Right renal pelvis (tissue), 4 donors: ENCODE results near the gene MARS1. TPM values are rescaled to one million over a fixed set of nuclear protein-coding genes. Genes with fewer than 3 reads are reported as not detected.
"Not testable (repeated sequence)": the region's sequence is repeated elsewhere in the genome, so short reads cannot be mapped to it uniquely, and the experiment has no call there.

Source experiments
- DNase-seq, 4 donors: peaks; one replicate each; pipeline ENCODE4 v3.0.0-alpha.2; 2013; ENCODE audit warnings: low read depth in 4 of 4, low spot score in 3 of 4, missing footprints in 1 of 4
- polyA plus RNA-seq, 4 donors: library from polyadenylated mRNA; unstranded; fragments of 120-200 nt; gene quantifications; one replicate each; pipeline ENCODE4 v1.2.1, GENCODE V29; 2013; ENCODE audit not compliant: insufficient read length in 4 of 4

The MARS1 gene
- polyA plus RNA-seq, 4 donors: 107 to 120 (median 111) TPM

DNA sequence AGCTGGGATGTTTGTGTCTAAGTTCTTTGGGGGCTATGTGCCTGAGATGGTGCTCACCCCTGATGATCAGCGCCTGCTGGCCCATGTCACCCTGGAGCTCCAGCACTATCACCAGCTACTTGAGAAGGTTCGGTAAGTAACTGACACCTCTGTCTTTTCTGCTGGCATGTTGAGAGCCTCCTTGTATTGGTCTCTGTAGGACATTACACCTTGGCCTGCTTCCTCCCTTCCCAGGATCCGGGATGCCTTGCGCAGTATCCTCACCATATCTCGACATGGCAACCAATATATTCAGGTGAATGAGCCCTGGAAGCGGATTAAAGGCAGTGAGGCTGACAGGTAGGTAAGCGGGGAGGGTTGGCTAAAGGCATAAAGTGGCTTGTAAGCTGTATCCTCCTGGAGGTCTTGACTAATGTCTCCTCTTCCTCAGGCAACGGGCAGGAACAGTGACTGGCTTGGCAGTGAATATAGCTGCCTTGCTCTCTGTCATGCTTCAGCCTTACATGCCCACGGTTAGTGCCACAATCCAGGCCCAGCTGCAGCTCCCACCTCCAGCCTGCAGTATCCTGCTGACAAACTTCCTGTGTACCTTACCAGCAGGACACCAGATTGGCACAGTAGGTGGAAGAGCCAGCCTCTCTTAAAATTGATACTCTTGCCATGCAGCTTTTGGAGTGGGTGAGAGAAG is 27.0 kb downstream of the MARS1 start:
- DNase-seq: no peak

- no peak for DNase-seq
Observed at GRCh38 chr12:57515408-57515933, 27.6 kb downstream of the MARS1 start.

- DNase-seq: no peak
Observed at GRCh38 chr12:57515934-57516541, 28.2 kb downstream of the MARS1 start.

- DNase-seq: no peak
Observed at GRCh38 chr12:57516617-57517153, 28.8 kb downstream of the MARS1 start.

DNA sequence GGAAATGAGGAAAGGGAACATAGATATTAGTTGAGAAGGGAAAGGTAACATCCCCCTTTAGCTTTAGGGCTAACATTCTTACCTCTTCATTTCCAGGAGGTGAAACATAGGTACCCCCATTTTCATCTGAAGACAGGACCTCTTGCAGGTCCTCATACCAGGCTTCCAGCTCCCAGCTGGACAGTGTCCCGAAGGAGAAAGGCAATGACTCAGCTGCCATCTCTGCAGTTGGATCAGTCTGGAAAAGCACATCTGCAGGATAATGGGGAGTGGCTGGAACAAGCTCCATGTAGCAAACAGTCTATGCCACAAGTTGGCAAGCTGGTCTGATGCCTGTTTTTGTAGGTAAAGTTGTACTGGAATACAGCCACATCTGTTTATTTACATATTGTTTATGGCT is 29.3 kb downstream of the MARS1 start:
- DNase-seq: no peak

GRCh38 chr12:57517718-57518117 is 29.9 kb downstream of the MARS1 start:
- not testable (repeated sequence) for DNase-seq

- DNase-seq: no peak
Observed at GRCh38 chr12:57518176-57518919, 30.5 kb downstream of the MARS1 start.

- no peak for DNase-seq
Observed at GRCh38 chr12:57518920-57519795, 31.3 kb downstream of the MARS1 start.

GRCh38 chr12:57519796-57520052 is 31.9 kb downstream of the MARS1 start:
- DNase-seq: peak in 2 of 4 donors; percentile 15 to 34

GRCh38 chr12:57520053-57520818 is 32.4 kb downstream of the MARS1 start, which contains the start of gene DDIT3:
TSS of gene DDIT3 (minus strand) at chr12:57520514. CDS start at chr12:57517406, 3,108 bp downstream.
- DNase-seq: peak; percentile 91 to 97 (median 96)

DNA sequence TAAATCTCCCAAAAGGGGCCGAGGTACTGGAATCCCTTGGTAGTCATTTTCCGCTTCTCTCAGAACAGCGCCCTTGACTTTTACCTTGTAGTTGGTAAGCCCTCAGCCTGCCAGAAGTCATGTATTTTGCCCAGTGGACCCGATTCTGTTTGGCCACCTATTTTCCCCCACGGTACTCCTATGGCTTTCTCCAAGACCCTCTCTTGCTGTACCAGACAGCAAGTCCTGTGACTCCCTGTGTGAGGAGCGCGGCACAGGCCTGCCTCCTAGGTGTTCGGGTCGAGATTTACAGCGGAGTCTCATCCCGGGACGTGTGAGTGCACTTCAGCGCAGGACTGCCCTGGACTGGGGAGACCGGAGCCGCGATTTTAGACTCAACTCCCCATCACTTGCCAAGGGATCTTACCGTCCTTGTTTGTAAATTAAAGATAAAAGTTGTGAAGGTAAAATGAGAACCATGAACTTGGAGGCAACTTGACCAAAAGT is 33.7 kb downstream of the MARS1 start:
- peak in 2 of 4 donors; percentile 40 to 51 for DNase-seq

DNA sequence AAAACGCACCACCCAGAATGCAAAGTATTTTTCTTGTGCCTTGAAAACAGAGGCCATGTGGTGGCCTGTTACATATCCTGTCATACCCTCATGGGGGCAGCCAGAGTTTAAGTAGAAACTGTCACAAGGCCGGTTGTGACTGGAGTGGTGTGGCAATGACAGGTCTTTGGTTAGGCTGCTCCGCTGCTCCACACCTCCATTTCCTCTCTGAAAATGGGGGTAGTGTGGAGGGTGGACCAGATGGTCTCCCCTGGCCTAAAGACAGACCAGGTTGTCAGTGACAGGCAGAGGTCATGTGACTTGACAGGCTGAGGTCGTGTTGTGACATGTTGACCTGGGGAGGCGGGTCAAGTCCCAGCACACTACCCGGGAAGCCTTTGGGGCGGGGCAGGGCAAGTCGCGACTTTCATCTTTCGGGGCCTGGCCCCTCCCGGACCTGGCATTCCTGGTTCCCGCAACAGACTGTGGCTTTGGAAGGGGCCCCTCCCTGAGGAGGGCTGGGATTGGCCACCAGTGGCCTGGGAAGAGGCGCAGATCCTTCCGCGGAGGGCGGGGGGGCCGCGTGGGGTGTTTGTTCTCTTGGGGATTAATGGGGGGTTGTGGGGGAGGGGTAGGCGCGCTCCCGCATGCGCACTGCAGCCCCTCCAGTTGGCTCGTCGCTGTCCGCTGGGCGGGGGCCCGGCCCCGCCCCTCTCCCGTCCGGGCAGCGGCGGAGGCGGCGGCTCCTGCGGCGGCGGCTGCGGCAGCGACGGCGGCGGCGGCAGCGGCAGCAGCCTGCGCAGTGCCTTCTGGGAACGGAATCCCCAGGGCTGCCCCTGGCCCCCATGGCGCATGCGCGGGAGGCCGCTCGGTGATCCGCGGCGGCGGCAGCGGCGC is 34.4 kb downstream of the MARS1 start, which contains the start of gene MBD6:
Gene MBD6 (plus strand): TSS at position 814 of the 876 bp plus-strand sequence. CDS start 1,480 bp downstream, outside the sequence.
- DNase-seq: peak; percentile 76 to 83 (median 82)

GRCh38 chr12:57522887-57523705 is 35.2 kb downstream of the MARS1 start:
- peak in 3 of 4 donors; percentile 55 to 68 (median 57) for DNase-seq

DNA sequence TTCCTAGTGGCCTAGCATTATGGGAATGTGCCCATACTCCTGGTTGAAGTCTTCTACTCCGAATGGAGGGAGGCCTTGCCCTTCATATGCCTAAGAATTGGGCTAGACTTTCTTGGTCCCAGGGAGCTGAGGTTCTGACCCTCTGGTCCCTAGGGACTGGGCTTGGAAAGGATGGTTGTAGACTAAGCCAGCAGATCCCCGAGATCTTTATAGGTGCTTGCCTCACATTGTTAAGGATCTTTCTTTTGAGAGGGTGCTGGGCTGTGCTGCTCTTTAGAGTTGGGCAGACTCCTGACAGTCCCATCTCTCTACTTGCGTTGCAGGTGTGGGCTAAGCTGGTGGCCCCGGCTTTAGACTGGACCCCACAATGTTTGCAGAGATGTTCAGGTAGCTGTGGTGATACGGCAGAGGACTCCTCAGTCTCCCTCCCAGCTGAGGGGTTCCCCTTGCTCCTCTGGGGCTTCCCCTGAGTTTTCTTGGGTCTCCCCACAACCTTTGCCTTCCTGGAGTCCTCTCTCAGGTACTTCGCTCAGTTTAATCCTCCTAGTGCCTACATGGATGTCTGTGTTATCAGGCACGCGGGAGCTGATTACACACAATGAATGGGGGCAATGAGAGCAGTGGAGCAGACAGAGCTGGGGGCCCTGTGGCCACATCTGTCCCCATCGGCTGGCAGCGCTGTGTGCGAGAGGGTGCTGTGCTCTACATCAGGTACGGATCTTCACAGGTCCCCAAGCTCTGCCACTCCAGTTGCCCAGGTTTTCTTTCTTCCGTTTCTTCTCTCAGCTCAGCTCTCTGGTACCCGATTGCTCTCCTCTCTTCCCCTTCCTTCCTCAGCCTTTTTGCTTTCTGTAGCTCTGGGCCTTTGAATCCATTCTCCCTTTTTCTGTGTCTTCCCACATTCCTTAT is 36.1 kb downstream of the MARS1 start:
- no peak for DNase-seq

- DNase-seq: no peak
Observed at GRCh38 chr12:57524814-57525614, 37.1 kb downstream of the MARS1 start.
